HL-60 (cell line): ENCODE measurements around the gene DPP10.

Experiments used
- CTCF ChIP-seq: IDR thresholded peaks from one replicate; pipeline ENCODE4 v1.5.1; 2011; ENCODE audit warnings: low read length, control low read depth, inconsistent platforms; ENCODE audit not compliant: insufficient read depth
- GABPA ChIP-seq: IDR thresholded peaks from 2 replicates; pipeline ENCODE4 v1.6.1; 2012; ENCODE audit warnings: low read depth
- POLR2AphosphoS5 ChIP-seq: IDR thresholded peaks from 2 replicates; pipeline ENCODE4 v1.6.1; 2012; ENCODE audit warnings: low read depth
- REST ChIP-seq: IDR thresholded peaks from 2 replicates; pipeline ENCODE4 v1.6.1; 2012; ENCODE audit warnings: low read depth; ENCODE audit not compliant: insufficient replicate concordance
- SPI1 ChIP-seq: IDR thresholded peaks from 2 replicates; pipeline ENCODE4 v1.6.1; 2012; ENCODE audit warnings: low read depth, mild to moderate bottlenecking, borderline replicate concordance

- TF ChIP-seq CTCF = no peak
- no peak for TF ChIP-seq POLR2AphosphoS5
- TF ChIP-seq REST = no peak
- no peak for TF ChIP-seq GABPA
- TF ChIP-seq SPI1 = no peak
Measured at GRCh38 chr2:114631146-114631545, 188.7 kb downstream of the DPP10 start.
